HepG2 (cell line): ENCODE data around the gene CNOT1. TPM values are rescaled to one million over a fixed set of nuclear protein-coding genes. Genes with fewer than 3 reads are reported as not detected.
A peak's percentile ranks its signal among the peaks of the same experiment; 100 is the strongest.

Experiments
- AGO2 ChIP-seq: fragments of 200-400 bp; formaldehyde crosslinking; optimal IDR thresholded peaks from 2 replicates; pipeline ENCODE3; 2017; ENCODE audit warnings: mild to moderate bottlenecking, low read depth, low read length, moderate library complexity
- EHMT2 ChIP-seq: fragments of 200-600 bp; sonication (generic); IDR thresholded peaks from 2 replicates; pipeline ENCODE4 v1.7.0; 2017; ENCODE audit warnings: antibody characterized with exemption, low read depth, low read length, borderline replicate concordance
- EP300 ChIP-seq, 3 experiments: sonication (generic) in 1 of 3; formaldehyde crosslinking in 1 of 3; IDR thresholded peaks; 2 replicates each; pipeline versions ENCODE4 v1.5.1 to v1.6.1; 2011 to 2020; ENCODE audit warnings: low read depth in 2 of 3, low read length in 2 of 3, borderline replicate concordance in 1 of 3, improper control_type of control experiment in 1 of 3, mild to moderate bottlenecking in 1 of 3, missing genetic modification reagents in 1 of 3, moderate library complexity in 1 of 3
- HMG20B ChIP-seq: conservative IDR thresholded peaks from 2 replicates; pipeline ENCODE4 v1.6.1; 2016; ENCODE audit warnings: missing genetic modification reagents, missing compliant biosample characterization
- JUND ChIP-seq: sonication (generic); formaldehyde crosslinking; IDR thresholded peaks from 2 replicates; pipeline ENCODE4 v1.8.0; 2022; ENCODE audit warnings: mild to moderate bottlenecking, missing genetic modification reagents
- KLF15 ChIP-seq: sonication (generic); formaldehyde crosslinking; IDR thresholded peaks from 2 replicates; pipeline ENCODE4 v1.8.1; 2023; ENCODE audit warnings: borderline replicate concordance, mild to moderate bottlenecking, inconsistent platforms, missing genetic modification reagents, mixed read lengths
- NR2F2 ChIP-seq: IDR thresholded peaks from 2 replicates; pipeline ENCODE4 v1.6.1; 2012; ENCODE audit warnings: low read depth, inconsistent platforms, borderline replicate concordance
- XBP1 ChIP-seq: sonication (generic); formaldehyde crosslinking; IDR thresholded peaks from 2 replicates; pipeline ENCODE4 v1.5.0; 2020; ENCODE audit warnings: missing genetic modification reagents
- ZEB1 ChIP-seq: IDR thresholded peaks from 2 replicates; pipeline ENCODE4 v1.6.1; 2012; ENCODE audit warnings: mild to moderate bottlenecking, low read depth, inconsistent platforms; ENCODE audit not compliant: insufficient replicate concordance
- ZMYM2 ChIP-seq: sonication (generic); formaldehyde crosslinking; IDR thresholded peaks from 2 replicates; pipeline ENCODE4 v1.8.0; 2022; ENCODE audit warnings: mild to moderate bottlenecking, missing genetic modification reagents
- ZNF33B ChIP-seq: sonication (generic); formaldehyde crosslinking; IDR thresholded peaks from 2 replicates; pipeline ENCODE4 v1.5.1; 2020; ENCODE audit warnings: mild to moderate bottlenecking, missing genetic modification reagents
- ZNF607 ChIP-seq: sonication (generic); formaldehyde crosslinking; IDR thresholded peaks from 2 replicates; pipeline ENCODE4 v1.5.1; 2020; ENCODE audit warnings: missing genetic modification reagents, mild to moderate bottlenecking, borderline replicate concordance
- ZNF772 ChIP-seq: sonication (generic); formaldehyde crosslinking; IDR thresholded peaks from 2 replicates; pipeline ENCODE4 v1.5.0; 2020; ENCODE audit warnings: mild to moderate bottlenecking, missing genetic modification reagents
- ZNF775 ChIP-seq: sonication (generic); formaldehyde crosslinking; IDR thresholded peaks from 2 replicates; pipeline ENCODE4 v1.4.0; 2020; ENCODE audit warnings: missing genetic modification reagents, mild to moderate bottlenecking, moderate library complexity, borderline replicate concordance
- ZNF782 ChIP-seq: sonication (generic); formaldehyde crosslinking; IDR thresholded peaks from 2 replicates; pipeline ENCODE4 v1.4.0; 2020; ENCODE audit warnings: missing genetic modification reagents, mild to moderate bottlenecking, borderline replicate concordance
- ZSCAN30 ChIP-seq: sonication (generic); formaldehyde crosslinking; IDR thresholded peaks from 2 replicates; pipeline ENCODE4 v1.5.0; 2020; ENCODE audit warnings: mild to moderate bottlenecking, missing genetic modification reagents
- polyA plus RNA-seq, 8 experiments: library from polyadenylated mRNA; depleted of rRNA in 3 of 8; stranded (reverse) in 7 of 8; unstranded in 1 of 8; fragments of >200 nt; fragmentation: Illumina TruSeq in 4 of 8; extraction: Trizol in 4 of 8; gene quantifications; 2 replicates each; pipeline versions ENCODE4 v1.2.1 to v1.2.3, GENCODE V29; 2011 to 2016; ENCODE audit warnings: low read depth in 4 of 8, missing spikeins in 1 of 8, mixed read lengths in 1 of 8; ENCODE audit not compliant: insufficient read depth in 1 of 8
- total RNA-seq, 5 experiments: library from RNA; depleted of rRNA; stranded (reverse); fragments of >200 nt; fragmentation: Illumina TruSeq; extraction: Trizol; gene quantifications; 2 replicates each; pipeline ENCODE4 v1.2.3, GENCODE V29; 2016; ENCODE audit warnings: low read depth in 1 of 5
- TF ChIP-seq, protein P1 (sequence below), 2 experiments: sonication (generic) in 1 of 2; formaldehyde crosslinking in 1 of 2; IDR thresholded peaks; 2 replicates each; pipeline versions ENCODE4 v1.5.1 to v1.6.1; 2011 to 2020; ENCODE audit warnings: borderline replicate concordance in 1 of 2, low read depth in 1 of 2, low read length in 1 of 2, mild to moderate bottlenecking in 1 of 2, missing genetic modification reagents in 1 of 2, moderate library complexity in 1 of 2
- TF ChIP-seq, protein P2 (sequence below): sonication (generic); formaldehyde crosslinking; conservative IDR thresholded peaks from 2 replicates; pipeline ENCODE4 v1.8.0; 2022; ENCODE audit warnings: low read depth, missing genetic modification reagents

The CNOT1 gene
- total and polyA plus RNA-seq, 2 of the 13 experiments (the other 11 are each of a cell fraction or from before 2014, with no cell fraction given) = 188 to 232 TPM

DNA sequence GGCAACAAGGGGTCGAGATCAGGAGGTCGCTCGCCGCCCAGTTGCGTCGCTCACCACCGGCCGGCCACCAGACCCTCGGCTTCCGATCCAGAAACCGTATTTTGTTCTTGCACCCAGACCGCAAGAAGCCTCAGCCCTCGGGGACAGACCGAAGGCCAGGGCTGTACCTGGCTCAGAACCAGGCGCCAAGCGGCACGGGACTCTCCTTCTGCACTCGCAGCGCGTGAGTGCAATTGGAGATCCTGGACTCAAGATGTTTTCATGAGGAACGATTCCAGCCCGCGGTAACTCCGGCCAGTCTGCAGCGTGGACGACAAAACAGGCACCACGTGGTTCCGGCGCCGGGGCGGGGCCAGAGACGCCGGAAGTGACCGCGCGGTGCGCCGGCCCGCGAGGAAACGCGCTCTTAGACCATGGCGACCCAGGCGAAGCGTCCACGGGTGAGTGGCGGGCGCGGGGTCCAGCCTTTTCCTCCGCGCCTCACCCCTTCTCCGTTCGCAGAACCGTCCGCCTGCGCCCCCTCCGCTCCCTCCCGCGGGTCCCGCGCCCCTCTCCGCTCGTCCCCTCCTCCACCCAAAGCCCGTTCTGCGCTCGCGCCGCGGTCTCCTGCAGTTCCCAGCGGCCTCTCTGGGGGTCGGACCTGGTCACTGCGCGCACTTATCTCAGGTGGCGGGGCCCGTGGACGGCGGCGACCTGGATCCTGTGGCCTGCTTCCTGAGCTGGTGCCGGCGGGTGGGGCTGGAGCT lies 114.3 kb downstream of the CNOT1 start, which contains the start of gene SETD6 (continued):
- TF ChIP-seq, protein P1, sequence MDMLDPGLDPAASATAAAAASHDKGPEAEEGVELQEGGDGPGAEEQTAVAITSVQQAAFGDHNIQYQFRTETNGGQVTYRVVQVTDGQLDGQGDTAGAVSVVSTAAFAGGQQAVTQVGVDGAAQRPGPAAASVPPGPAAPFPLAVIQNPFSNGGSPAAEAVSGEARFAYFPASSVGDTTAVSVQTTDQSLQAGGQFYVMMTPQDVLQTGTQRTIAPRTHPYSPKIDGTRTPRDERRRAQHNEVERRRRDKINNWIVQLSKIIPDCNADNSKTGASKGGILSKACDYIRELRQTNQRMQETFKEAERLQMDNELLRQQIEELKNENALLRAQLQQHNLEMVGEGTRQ (IDR thresholded peaks at IDR 0.05; ENCODE audit: low read depth, low read length) = peak; percentile 83
- TF ChIP-seq, protein P1 (CRISPR knock-in tag; IDR thresholded peaks at IDR 0.05; ENCODE audit: borderline replicate concordance) = peak; percentile 95
- TF ChIP-seq HMG20B (CRISPR knock-in tag) = peak; percentile 29; the same call in 1 of the 2 replicates
- peak; percentile 55 for TF ChIP-seq ZEB1
- peak; percentile 86 for TF ChIP-seq ZNF33B (CRISPR knock-in tag)
- TF ChIP-seq ZNF782 (CRISPR knock-in tag) = peak; percentile 58; the same call in 1 of the 2 replicates
- TF ChIP-seq ZNF607 (CRISPR knock-in tag) = peak; percentile 88; the same call in 1 of the 2 replicates
- TF ChIP-seq AGO2 = no peak
- TF ChIP-seq, protein P2, sequence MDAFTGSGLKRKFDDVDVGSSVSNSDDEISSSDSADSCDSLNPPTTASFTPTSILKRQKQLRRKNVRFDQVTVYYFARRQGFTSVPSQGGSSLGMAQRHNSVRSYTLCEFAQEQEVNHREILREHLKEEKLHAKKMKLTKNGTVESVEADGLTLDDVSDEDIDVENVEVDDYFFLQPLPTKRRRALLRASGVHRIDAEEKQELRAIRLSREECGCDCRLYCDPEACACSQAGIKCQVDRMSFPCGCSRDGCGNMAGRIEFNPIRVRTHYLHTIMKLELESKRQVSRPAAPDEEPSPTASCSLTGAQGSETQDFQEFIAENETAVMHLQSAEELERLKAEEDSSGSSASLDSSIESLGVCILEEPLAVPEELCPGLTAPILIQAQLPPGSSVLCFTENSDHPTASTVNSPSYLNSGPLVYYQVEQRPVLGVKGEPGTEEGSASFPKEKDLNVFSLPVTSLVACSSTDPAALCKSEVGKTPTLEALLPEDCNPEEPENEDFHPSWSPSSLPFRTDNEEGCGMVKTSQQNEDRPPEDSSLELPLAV = peak; percentile 74; the same call in 1 of the 2 replicates
- TF ChIP-seq ZSCAN30 (CRISPR knock-in tag) = peak; percentile 94; the same call in 1 of the 2 replicates
- TF ChIP-seq EP300 (IDR thresholded peaks at IDR 0.05; ENCODE audit: low read depth in 2 of 2, low read length in 2 of 2) = no peak
- TF ChIP-seq EP300 (CRISPR knock-in tag; IDR thresholded peaks at IDR 0.05; ENCODE audit: borderline replicate concordance) = peak; percentile 23; the same call in 1 of the 2 replicates
- TF ChIP-seq JUND (CRISPR knock-in tag) = no peak; the same call in 1 of the 2 replicates
- no peak; the same call in 1 of the 2 replicates for TF ChIP-seq XBP1 (CRISPR knock-in tag)
- TF ChIP-seq ZNF772 (CRISPR knock-in tag) = peak; percentile 96
- TF ChIP-seq EHMT2 = no peak
- 0 out of 2 replicates have a peak, but pooled peaks have one; percentile 56 for TF ChIP-seq ZMYM2
- TF ChIP-seq KLF15 (CRISPR knock-in tag) = peak; percentile 82; the same call in 1 of the 2 replicates
- TF ChIP-seq ZNF775 = peak; percentile 79; the same call in 1 of the 2 replicates
- no peak for TF ChIP-seq NR2F2
